HG02943 (cell line): ENCODE results near the gene HELZ.
A peak's percentile ranks its signal among the peaks of the same experiment; 100 is the strongest.
"Not testable (repeated sequence)": the region's sequence is repeated elsewhere in the genome, so short reads cannot be mapped to it uniquely, and the experiment has no call there.

ENCODE experiments used
- ATAC-seq: cut with Tn5 transposase; IDR thresholded peaks from one replicate; pipeline ENCODE4 v1.9.1; 2021; ENCODE audit warnings: mild to moderate bottlenecking, low read depth, moderate library complexity; ENCODE audit not compliant: unreplicated experiment

HELZ gene

GRCh38 chr17:67245073-67245693 lies at the start of gene HELZ:
Gene HELZ, minus strand, starts transcription at chr17:67245196. Its CDS starts 26,392 bp downstream, at chr17:67218804.
- peak; percentile 49 for ATAC-seq

GRCh38 chr17:67293251-67294203 lies 48.5 kb upstream of the HELZ start:
- no peak for ATAC-seq

- no peak for ATAC-seq
Measured at GRCh38 chr17:67290711-67291291, 45.8 kb upstream of the HELZ start.

GRCh38 chr17:67290244-67290643 lies 45.2 kb upstream of the HELZ start:
- ATAC-seq = no peak

GRCh38 chr17:67289181-67289876 lies 44.3 kb upstream of the HELZ start:
- no peak for ATAC-seq

GRCh38 chr17:67286826-67287225 lies 41.8 kb upstream of the HELZ start:
- not testable (repeated sequence) for ATAC-seq

- ATAC-seq = no peak
Measured at GRCh38 chr17:67285360-67285759, 40.4 kb upstream of the HELZ start.

GRCh38 chr17:67283731-67284516 lies 38.9 kb upstream of the HELZ start:
- no peak for ATAC-seq

GRCh38 chr17:67281743-67282142 lies 36.7 kb upstream of the HELZ start:
- no peak for ATAC-seq

- ATAC-seq = no peak
Measured at GRCh38 chr17:67281053-67281452, 36.1 kb upstream of the HELZ start.

- no peak for ATAC-seq
Measured at GRCh38 chr17:67280279-67280678, 35.3 kb upstream of the HELZ start.

GRCh38 chr17:67279115-67279514 lies 34.1 kb upstream of the HELZ start:
- ATAC-seq = no peak

- no peak for ATAC-seq
Measured at GRCh38 chr17:67278363-67278762, 33.4 kb upstream of the HELZ start.

GRCh38 chr17:67276075-67276474 lies 31.1 kb upstream of the HELZ start:
- no peak for ATAC-seq

GRCh38 chr17:67274466-67274865 lies 29.5 kb upstream of the HELZ start:
- ATAC-seq = no peak

- no peak for ATAC-seq
Measured at GRCh38 chr17:67273900-67274299, 28.9 kb upstream of the HELZ start.

- ATAC-seq = no peak
Measured at GRCh38 chr17:67272312-67273047, 27.5 kb upstream of the HELZ start.

- ATAC-seq = not testable (repeated sequence)
Measured at GRCh38 chr17:67271187-67271586, 26.2 kb upstream of the HELZ start.

GRCh38 chr17:67270416-67270815 lies 25.4 kb upstream of the HELZ start:
- no peak for ATAC-seq
